ENCODE measurements around the gene RNF157.

Gene RNF157

GRCh38 chr17:76240461-76241203 lies at the start of gene RNF157:
Gene RNF157 (minus strand): TSS chr17:76240493. CDS start chr17:76240240, 253 bp downstream.
- DNase-seq (ENCODE audit: low read depth in 1 of 2, low spot score in 1 of 2), result no peak

- DNase-seq (ENCODE audit: low read depth in 1 of 2, low spot score in 1 of 2), result no peak
Measured at GRCh38 chr17:76281573-76282371, 41.5 kb upstream of the RNF157 start.

- no peak for DNase-seq (ENCODE audit: low read depth in 1 of 2, low spot score in 1 of 2)
Measured at GRCh38 chr17:76280650-76281049, 40.4 kb upstream of the RNF157 start.

- no peak for DNase-seq (ENCODE audit: low read depth in 1 of 2, low spot score in 1 of 2)
Measured at GRCh38 chr17:76279742-76280287, 39.5 kb upstream of the RNF157 start.

- peak; percentile 84 to 87 for DNase-seq (ENCODE audit: low read depth in 1 of 2, low spot score in 1 of 2)
Measured at GRCh38 chr17:76278952-76279741, 38.9 kb upstream of the RNF157 start.

- no peak for DNase-seq (ENCODE audit: low read depth in 1 of 2, low spot score in 1 of 2)
Measured at GRCh38 chr17:76278268-76278908, 38.1 kb upstream of the RNF157 start.

GRCh38 chr17:76277300-76278267 lies 37.3 kb upstream of the RNF157 start:
- no peak for DNase-seq (ENCODE audit: low read depth in 1 of 2, low spot score in 1 of 2)

- DNase-seq (ENCODE audit: low read depth in 1 of 2, low spot score in 1 of 2), result no peak
Measured at GRCh38 chr17:76276461-76277299, 36.4 kb upstream of the RNF157 start.

GRCh38 chr17:76276069-76276431 lies 35.8 kb upstream of the RNF157 start:
- DNase-seq (ENCODE audit: low read depth in 1 of 2, low spot score in 1 of 2), result no peak

GRCh38 chr17:76275382-76276068 lies 35.2 kb upstream of the RNF157 start:
- no peak for DNase-seq (ENCODE audit: low read depth in 1 of 2, low spot score in 1 of 2)

- no peak for DNase-seq (ENCODE audit: low read depth in 1 of 2, low spot score in 1 of 2)
Measured at GRCh38 chr17:76274112-76274956, 34.0 kb upstream of the RNF157 start.

GRCh38 chr17:76273445-76274111 lies 33.3 kb upstream of the RNF157 start:
- DNase-seq (ENCODE audit: low read depth in 1 of 2, low spot score in 1 of 2), result no peak

- peak in 1 of 2 donors; percentile 62 for DNase-seq (ENCODE audit: low read depth in 1 of 2, low spot score in 1 of 2)
Measured at GRCh38 chr17:76272541-76273444, 32.5 kb upstream of the RNF157 start.

GRCh38 chr17:76271669-76272540 lies 31.6 kb upstream of the RNF157 start:
- DNase-seq (ENCODE audit: low read depth in 1 of 2, low spot score in 1 of 2), result peak; percentile 77 to 82
